SK-N-MC (cell line): Measurements from ENCODE around the gene SERTAD2.
A peak's percentile ranks its signal among the peaks of the same experiment; 100 is the strongest.

Source experiments
- DNase-seq: peaks from one replicate; pipeline ENCODE4 v3.0.0-alpha.2; 2011; ENCODE audit warnings: low read depth, low spot score
- H3K27ac ChIP-seq: fragments of 200-600 bp; sonication (generic); 2 replicates; pipeline ENCODE4 v1.5.1; 2016; ENCODE audit warnings: mixed run types
- H3K36me3 ChIP-seq: fragments of 200-600 bp; sonication (generic); 2 replicates; pipeline ENCODE4 v1.6.1; 2017; ENCODE audit warnings: antibody characterized with exemption, low read length, mixed read lengths; ENCODE audit not compliant: insufficient read depth
- H3K4me3 ChIP-seq: fragments of 200-600 bp; sonication (generic); 2 replicates; pipeline ENCODE4 v1.5.1; 2016
- H3K9ac ChIP-seq: fragments of 200-600 bp; sonication (generic); 2 replicates; pipeline ENCODE4 v1.8.0; 2017; ENCODE audit warnings: mixed run types, mixed read lengths; ENCODE audit not compliant: insufficient read length
- H3K9me3 ChIP-seq: fragments of 200-600 bp; sonication (generic); 2 replicates; pipeline ENCODE4 v1.6.1; 2017; ENCODE audit warnings: low read depth, mild to moderate bottlenecking, antibody characterized with exemption, low read length, moderate library complexity, mixed read lengths
- EZH2 ChIP-seq: fragments of 200-600 bp; sonication (generic); IDR thresholded peaks from one replicate; pipeline ENCODE4 v1.6.1; 2017; ENCODE audit warnings: antibody characterized with exemption
- FOXP2 ChIP-seq: optimal IDR thresholded peaks from 2 replicates; pipeline ENCODE3; 2011; ENCODE audit warnings: mild to moderate bottlenecking, moderate library complexity; ENCODE audit not compliant: insufficient read depth; ENCODE audit errors: extremely low read length, control extremely low read depth
- POLR2AphosphoS5 ChIP-seq: IDR thresholded peaks from 2 replicates; pipeline ENCODE4 v1.6.1; 2012; ENCODE audit warnings: mild to moderate bottlenecking, low read depth, low read length, borderline replicate concordance

The SERTAD2 gene

DNA sequence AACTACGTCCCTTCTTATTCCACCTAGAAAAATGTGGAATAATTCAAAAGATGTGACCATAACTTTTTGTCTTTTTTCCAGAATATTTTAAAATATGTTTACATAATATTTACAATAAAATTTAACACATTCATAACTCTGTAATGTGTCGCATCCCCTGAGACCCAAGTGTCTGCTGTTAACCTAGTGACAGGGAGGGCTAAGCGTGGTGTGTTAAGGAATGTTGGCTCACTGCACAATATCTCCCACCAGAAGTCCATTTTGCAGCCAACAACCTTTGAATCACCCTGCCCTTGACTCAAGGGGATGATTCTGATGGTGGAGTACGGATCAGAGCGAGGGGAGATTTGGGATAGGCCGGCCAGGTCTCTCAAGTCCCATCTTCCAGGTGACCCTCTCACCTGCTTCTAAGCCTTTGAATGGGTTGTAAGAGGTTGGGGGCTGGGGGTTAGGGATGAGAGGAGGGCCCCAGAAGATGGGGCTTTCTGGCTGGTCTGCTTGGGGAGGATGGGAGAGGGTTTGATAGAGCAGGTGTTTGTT is 43.3 kb downstream of the SERTAD2 start:
- no peak for DNase-seq
- TF ChIP-seq POLR2AphosphoS5 = no peak
- no peaks in the 10 kb centered on the region for H3K36me3 ChIP-seq
- H3K4me3 ChIP-seq = no peak overlapping the region
- H3K9ac ChIP-seq = no peak overlapping the region
- H3K9me3 ChIP-seq = no peaks in the 10 kb centered on the region
- no peak overlapping the region for H3K27ac ChIP-seq

DNA sequence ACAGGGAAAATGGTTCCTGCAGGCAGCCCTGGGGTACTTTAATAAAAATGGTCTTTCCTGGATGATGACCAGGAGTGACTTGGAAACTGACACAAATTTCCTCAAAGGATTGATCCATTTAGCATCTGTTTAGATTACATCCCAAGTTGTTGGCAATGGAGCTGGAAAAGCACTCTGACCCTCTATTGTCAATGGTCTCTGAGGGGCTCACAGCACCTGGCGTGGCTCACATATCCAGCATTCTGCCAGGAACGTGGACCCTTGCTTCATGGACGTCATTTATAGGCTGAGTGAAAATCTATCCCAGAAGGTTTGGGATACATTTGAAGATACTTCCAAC is 43.8 kb downstream of the SERTAD2 start:
- H3K9ac ChIP-seq = no peak overlapping the region
- no peaks in the 10 kb centered on the region for H3K36me3 ChIP-seq
- no peak overlapping the region for H3K27ac ChIP-seq
- TF ChIP-seq POLR2AphosphoS5 (no peak), FOXP2 (no peak)
- no peak overlapping the region for H3K4me3 ChIP-seq
- no peak for DNase-seq
- no peaks in the 10 kb centered on the region for H3K9me3 ChIP-seq

DNA sequence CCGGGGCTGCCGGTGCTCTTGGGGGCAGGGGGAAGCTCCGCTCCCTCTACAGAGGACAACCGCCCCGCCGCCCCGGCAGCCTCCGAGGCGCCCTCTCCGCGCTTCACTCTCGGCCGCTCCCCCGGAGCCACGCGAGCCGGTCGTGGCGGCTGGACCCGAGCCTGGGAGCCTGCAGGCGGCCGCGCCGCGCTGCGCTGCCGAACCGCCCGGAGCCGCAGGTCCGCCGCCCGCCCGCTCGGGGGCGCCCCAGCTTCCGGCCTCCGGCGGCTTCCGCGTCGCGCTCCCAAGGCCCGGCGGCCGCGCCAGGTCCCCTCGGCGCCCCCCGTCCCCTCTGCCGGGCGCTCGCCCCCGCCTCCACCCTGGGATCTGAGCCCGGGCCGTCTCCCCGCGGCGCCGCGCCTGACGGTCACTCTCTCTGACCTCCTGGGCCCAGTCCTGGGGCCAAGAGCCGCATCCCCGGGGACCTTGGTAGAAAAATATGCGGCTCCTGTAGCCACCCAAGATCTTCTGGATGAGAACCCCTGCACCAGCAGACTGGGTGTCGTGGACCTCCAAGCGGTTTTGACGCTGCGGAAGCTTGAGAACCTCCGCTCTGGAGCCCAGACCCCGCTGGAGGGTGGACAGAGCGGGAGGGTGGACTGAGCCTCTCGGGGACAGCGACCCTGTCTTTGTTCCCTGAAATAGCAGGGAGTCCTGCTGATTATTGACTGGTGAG is 44.3 kb downstream of the SERTAD2 start:
- H3K4me3 ChIP-seq = no peak overlapping the region
- no peak for DNase-seq
- no peaks in the 10 kb centered on the region for H3K9me3 ChIP-seq

DNA sequence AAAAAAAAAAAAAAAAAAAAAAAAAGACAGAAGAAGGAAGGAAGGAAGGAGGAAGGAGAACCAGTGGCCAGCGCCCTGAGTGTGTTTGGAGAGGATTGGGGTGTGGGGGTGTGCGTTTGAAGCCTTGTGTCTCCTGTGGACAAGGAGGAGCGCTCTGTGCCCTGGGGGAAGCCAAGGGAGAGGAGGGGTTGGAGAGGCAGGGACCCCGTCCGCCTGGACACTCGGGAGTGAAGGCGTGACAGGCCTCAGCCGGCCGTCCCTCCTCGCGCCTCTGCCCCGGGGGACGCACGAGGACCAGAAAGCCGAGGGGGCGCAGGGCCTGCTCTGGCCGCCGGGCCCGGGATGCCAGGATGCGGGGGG is 44.9 kb downstream of the SERTAD2 start:
- Histone ChIP-seq H3K9me3 (no peaks in the 10 kb centered on the region), H3K27ac (no peak overlapping the region), H3K9ac (no peak overlapping the region), H3K36me3 (no peaks in the 10 kb centered on the region), H3K4me3 (no peak overlapping the region)
- no peak for DNase-seq
- no peak for TF ChIP-seq EZH2
- TF ChIP-seq POLR2AphosphoS5 = no peak
- no peak for TF ChIP-seq FOXP2

More for the DNA sequence above, 44.3 kb downstream of the SERTAD2 start:
- Histone ChIP-seq H3K36me3 (no peaks in the 10 kb centered on the region), H3K9ac (no peak overlapping the region), H3K27ac (no peak overlapping the region)
- TF ChIP-seq FOXP2 = no peak
- no peak for TF ChIP-seq POLR2AphosphoS5
- TF ChIP-seq EZH2 = no peak

DNA sequence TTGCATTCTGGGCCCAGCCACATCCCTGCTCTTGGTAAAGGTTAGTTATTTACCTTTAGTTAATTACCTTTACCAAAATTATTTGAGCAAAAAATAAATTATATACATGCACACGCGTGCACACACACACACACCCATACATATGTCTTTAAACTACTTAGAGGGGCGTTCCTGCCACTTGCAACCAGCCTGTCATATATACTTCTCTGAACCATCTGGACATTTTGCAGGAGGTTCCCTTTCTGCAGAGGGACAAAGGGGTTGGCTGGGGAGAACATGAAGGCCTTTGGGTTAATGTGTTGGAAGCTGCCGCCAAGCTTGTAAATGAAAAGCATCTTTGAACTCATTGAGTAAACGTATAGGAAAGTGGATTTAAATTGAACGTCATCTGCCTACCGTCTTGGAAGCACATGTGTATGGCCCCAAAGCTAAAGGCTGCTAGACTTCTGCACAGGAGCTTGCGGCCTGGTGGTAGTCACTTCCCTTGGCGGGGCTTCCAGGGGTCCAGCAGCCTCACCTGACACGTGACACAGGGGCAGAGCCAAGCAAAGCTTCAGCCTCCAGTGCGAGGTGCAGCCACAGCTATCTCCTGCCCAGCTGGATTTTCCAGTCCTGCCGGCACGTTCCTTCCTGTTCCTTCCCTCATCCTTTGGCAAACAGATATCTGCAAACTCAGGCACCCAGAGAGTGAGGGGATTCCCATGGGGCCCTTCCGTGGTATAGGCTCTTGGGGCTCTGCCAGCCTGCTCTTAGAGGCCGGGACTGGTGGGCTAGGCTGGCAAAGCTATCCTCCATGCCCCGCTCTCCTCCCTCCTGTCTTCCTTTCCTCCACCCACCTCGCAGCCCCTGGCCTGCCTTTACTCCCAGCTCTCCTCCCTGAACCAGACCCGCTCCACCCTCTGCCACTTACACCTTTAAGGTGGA is 46.1 kb downstream of the SERTAD2 start:
- DNase-seq = no peak
- no peak overlapping the region for H3K27ac ChIP-seq

DNA sequence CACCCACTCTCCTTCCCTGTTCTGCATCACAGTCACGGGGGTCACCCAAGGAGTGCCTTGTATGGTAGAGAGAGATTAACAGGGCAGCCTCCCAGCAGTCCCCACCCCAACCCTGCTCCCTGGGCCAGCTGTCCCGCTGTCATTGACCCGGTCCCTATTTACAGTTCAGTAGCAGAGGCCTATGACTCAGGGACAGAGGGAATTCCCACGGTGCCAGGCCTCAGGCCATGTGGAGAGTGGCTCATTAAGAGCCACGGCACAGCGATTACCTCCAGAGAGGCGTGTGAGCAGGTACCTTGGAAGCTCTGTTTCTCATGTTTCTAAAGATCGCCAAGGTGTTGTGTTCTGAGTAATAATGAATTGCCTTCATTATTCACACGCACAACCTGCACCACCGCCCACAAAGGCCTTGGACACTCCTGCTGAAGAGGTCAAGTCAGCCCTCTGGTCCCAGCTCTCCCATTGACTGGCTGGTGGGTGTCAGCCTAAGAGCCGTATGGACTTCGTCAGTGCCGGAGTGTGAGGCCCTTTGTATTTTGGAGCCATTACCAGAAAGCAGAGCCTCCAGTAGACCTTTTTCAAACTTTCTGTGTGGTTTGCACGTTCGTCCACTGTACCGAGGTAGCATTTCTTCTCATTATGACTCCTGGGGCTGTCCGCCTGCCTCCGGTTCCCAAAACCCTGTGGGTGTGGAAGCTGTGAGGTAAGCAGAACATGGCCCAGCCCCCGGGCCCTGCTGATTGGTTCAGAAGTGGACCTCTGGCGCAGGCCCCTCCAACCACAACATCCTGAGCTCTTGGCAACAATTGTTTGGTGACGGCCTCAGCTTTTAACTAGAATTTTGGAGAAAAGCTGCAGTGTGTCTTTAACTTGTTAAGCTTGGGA is 47.0 kb downstream of the SERTAD2 start:
- no peak overlapping the region for H3K4me3 ChIP-seq
- H3K9ac ChIP-seq = no peak overlapping the region
- H3K36me3 ChIP-seq = no peaks in the 10 kb centered on the region
- H3K27ac ChIP-seq = no peak overlapping the region
- no peak for DNase-seq
- no peaks in the 10 kb centered on the region for H3K9me3 ChIP-seq
- no peak for TF ChIP-seq EZH2
- TF ChIP-seq POLR2AphosphoS5 = no peak
- TF ChIP-seq FOXP2 = no peak

More for the DNA sequence above, 46.1 kb downstream of the SERTAD2 start:
- no peaks in the 10 kb centered on the region for H3K9me3 ChIP-seq
- TF ChIP-seq POLR2AphosphoS5 = no peak
- TF ChIP-seq EZH2 = no peak
- no peak for TF ChIP-seq FOXP2
- H3K36me3 ChIP-seq = no peaks in the 10 kb centered on the region
- H3K9ac ChIP-seq = no peak overlapping the region
- H3K4me3 ChIP-seq = no peak overlapping the region

DNA sequence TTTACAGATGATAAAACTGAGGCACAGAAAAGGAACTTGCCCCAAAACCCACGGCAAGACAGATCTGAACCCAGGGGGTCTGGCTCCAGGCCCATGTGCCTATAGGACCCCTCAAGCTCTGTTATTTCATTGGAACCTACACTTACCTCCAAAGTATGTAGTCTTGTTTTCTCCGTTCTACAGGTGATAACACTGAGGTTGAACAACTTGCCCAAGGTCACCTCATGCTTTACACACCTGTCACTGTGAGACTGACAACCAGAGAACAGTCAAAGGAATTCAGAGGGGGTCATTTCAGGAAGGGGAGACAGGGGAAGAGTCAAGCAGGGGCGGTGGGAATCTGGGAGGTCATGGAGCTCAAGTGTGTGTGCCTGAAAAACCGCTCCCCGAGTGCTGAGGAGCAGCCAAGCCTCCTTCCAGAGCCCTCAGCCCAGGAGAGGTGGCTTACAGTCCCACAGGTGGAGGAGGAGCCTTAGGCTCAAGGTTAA is 47.7 kb downstream of the SERTAD2 start:
- Histone ChIP-seq H3K36me3 (no peaks in the 10 kb centered on the region), H3K27ac (no peak overlapping the region), H3K9ac (no peak overlapping the region), H3K9me3 (no peaks in the 10 kb centered on the region), H3K4me3 (no peak overlapping the region)
- TF ChIP-seq POLR2AphosphoS5 (no peak), EZH2 (no peak), FOXP2 (no peak)
- no peak for DNase-seq

DNA sequence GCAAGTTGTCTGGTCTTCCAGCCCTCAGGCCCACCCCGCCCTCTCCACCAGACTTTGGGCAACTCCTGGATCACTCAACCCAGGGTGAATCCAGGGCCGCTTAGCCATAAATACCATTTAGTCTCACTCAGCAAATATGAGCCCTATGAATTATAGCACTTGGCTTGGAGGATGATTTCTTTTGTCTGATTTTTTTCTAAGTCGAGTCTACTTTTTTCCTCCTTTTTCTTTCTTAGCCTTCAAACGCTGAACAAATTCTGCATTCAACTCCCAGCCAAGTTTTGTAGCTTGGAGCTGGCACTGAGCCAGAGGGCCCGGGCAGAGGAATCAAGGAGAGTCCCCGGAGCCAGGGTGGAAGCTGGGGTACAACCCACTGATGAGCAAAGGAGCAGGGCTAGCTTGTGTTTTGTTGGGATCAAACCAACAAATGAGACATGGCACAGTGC is 48.7 kb downstream of the SERTAD2 start:
- Histone ChIP-seq H3K9me3 (no peaks in the 10 kb centered on the region), H3K9ac (no peak overlapping the region), H3K27ac (peak overlapping the region; percentile 19; the same call in 1 of the 2 replicates), H3K4me3 (no peak overlapping the region), H3K36me3 (no peaks in the 10 kb centered on the region)
- TF ChIP-seq FOXP2 = no peak
- no peak for TF ChIP-seq POLR2AphosphoS5
- no peak for TF ChIP-seq EZH2
- no peak for DNase-seq
